B cell (primary cell): ENCODE measurements around the gene SMARCA4. TPM values are rescaled to one million over a fixed set of nuclear protein-coding genes. Genes with fewer than 3 reads are reported as not detected.

Experiments
- ATAC-seq: fragments of 200-7000 bp; cut with Tn5 transposase; one replicate; pipeline ENCODE4 v1.10.0; 2021; ENCODE audit warnings: low read depth, mild to moderate bottlenecking, moderate number of reproducible peaks, moderate library complexity
- CTCF ChIA-PET: fragments of 350-600 bp; sonication (Branson Sonifier 250); formaldehyde crosslinking; loops from one replicate; lab custom pipeline; 2021; ENCODE audit warnings: antibody characterized with exemption, inconsistent platforms; lab: Charles Lee
- POLR2A ChIA-PET: fragments of 350-600 bp; sonication (Branson Sonifier 250); formaldehyde crosslinking; loops from one replicate; lab custom pipeline; 2021; ENCODE audit warnings: antibody characterized with exemption; lab: Charles Lee
- DNase-seq: peaks from one replicate; pipeline ENCODE4 v3.0.0; 2013
- H2AFZ ChIP-seq: 2 replicates; pipeline ENCODE4 v1.6.1; 2012; ENCODE audit warnings: mild to moderate bottlenecking, low read depth, low read length; ENCODE audit not compliant: insufficient read depth, poor library complexity, severe bottlenecking
- H3K27ac ChIP-seq, 2 donors: 1 replicate in 1 of 2; 2 replicates in 1 of 2; pipeline ENCODE4 v1.5.1; 2012 to 2013; ENCODE audit warnings: low read length in 2 of 2, mild to moderate bottlenecking in 2 of 2, moderate library complexity in 1 of 2
- H3K27me3 ChIP-seq, 4 experiments: fragments of 200-600 bp in 1 of 4; sonication (generic) in 1 of 4; replicated peaks in 1 of 4; 1 replicate in 2 of 4; 2 replicates in 2 of 4; pipeline versions ENCODE4 v1.6.1 to v1.7.0; 2013 to 2016; ENCODE audit warnings: low read length in 3 of 4, mild to moderate bottlenecking in 2 of 4, mixed read lengths in 1 of 4, moderate library complexity in 1 of 4; ENCODE audit not compliant: insufficient read depth in 4 of 4, control insufficient read depth in 3 of 4; ENCODE audit errors: control extremely low read depth in 1 of 4
- H3K36me3 ChIP-seq, 2 experiments: replicated peaks in 1 of 2; 1 replicate in 1 of 2; 2 replicates in 1 of 2; pipeline versions ENCODE4 v1.6.1 to v1.7.1; 2013; ENCODE audit warnings: low read length in 1 of 2; ENCODE audit not compliant: insufficient read depth in 2 of 2, control insufficient read depth in 1 of 2; ENCODE audit errors: control extremely low read depth in 1 of 2, extremely low read depth in 1 of 2
- H3K4me1 ChIP-seq, 2 donors: fragments of 200-600 bp in 1 of 2; sonication (generic) in 1 of 2; 1 replicate in 1 of 2; 2 replicates in 1 of 2; pipeline versions ENCODE4 v1.5.1 to v1.6.1; 2013 to 2017; ENCODE audit warnings: low read length in 2 of 2; ENCODE audit not compliant: control insufficient read depth in 2 of 2, insufficient read depth in 2 of 2
- H3K4me2 ChIP-seq: replicated peaks from 2 replicates; pipeline ENCODE3; 2012; ENCODE audit warnings: mild to moderate bottlenecking, low read depth, low read length; ENCODE audit not compliant: poor library complexity, severe bottlenecking
- H3K4me3 ChIP-seq, 5 experiments: fragments of 200-600 bp in 1 of 5; sonication (generic) in 1 of 5; 1 replicate in 3 of 5; 2 replicates in 2 of 5; pipeline versions ENCODE4 v1.5.1 to v1.7.0; 2011 to 2016; ENCODE audit warnings: low read length in 4 of 5, mild to moderate bottlenecking in 4 of 5, low read depth in 2 of 5, control low read depth in 1 of 5, moderate library complexity in 1 of 5; ENCODE audit not compliant: insufficient read depth in 1 of 5; ENCODE audit errors: control extremely low read depth in 1 of 5, extremely low read depth in 1 of 5
- H3K79me2 ChIP-seq: fragments of 200-600 bp; sonication (generic); one replicate; pipeline ENCODE4 v1.6.0; 2016; ENCODE audit warnings: low read length; ENCODE audit not compliant: control insufficient read depth, insufficient read depth
- H3K9ac ChIP-seq: fragments of 200-600 bp; sonication (generic); 2 replicates; pipeline ENCODE4 v1.6.1; 2017; ENCODE audit warnings: mild to moderate bottlenecking, low read length, moderate library complexity
- H3K9me3 ChIP-seq, 3 donors: one replicate each; pipeline versions ENCODE4 v1.6.1 to v1.7.1; 2013; ENCODE audit warnings: low read length in 2 of 3; ENCODE audit not compliant: control insufficient read depth in 2 of 3, insufficient read depth in 1 of 3; ENCODE audit errors: control extremely low read depth in 1 of 3
- H4K20me1 ChIP-seq: 2 replicates; pipeline ENCODE4 v1.6.0; 2012; ENCODE audit warnings: mild to moderate bottlenecking, low read length; ENCODE audit not compliant: insufficient read depth, control insufficient read depth, poor library complexity, severe bottlenecking
- H3K27ac Mint-ChIP-seq: one replicate; pipeline ENCODE4 v1.8.0; 2021; ENCODE audit warnings: mixed read lengths
- H3K27me3 Mint-ChIP-seq: one replicate; pipeline ENCODE4 v1.8.0; 2021; ENCODE audit warnings: mixed read lengths
- H3K4me1 Mint-ChIP-seq: one replicate; pipeline ENCODE4 v1.8.0; 2021; ENCODE audit warnings: mixed read lengths
- H3K4me3 Mint-ChIP-seq: one replicate; pipeline ENCODE4 v1.8.0; 2021; ENCODE audit warnings: mixed read lengths
- H3K9me3 Mint-ChIP-seq: one replicate; pipeline ENCODE4 v1.8.0; 2022; ENCODE audit warnings: mixed read lengths; ENCODE audit not compliant: insufficient read depth
- CTCF ChIP-seq: fragments of 200-600 bp; IDR thresholded peaks from one replicate; pipeline ENCODE4 v1.8.0; 2022; ENCODE audit warnings: antibody characterized with exemption, mild to moderate bottlenecking
- EZH2 ChIP-seq: IDR thresholded peaks from 2 replicates; pipeline ENCODE4 v1.6.1; 2012; ENCODE audit warnings: borderline replicate concordance, low read depth, mild to moderate bottlenecking, moderate library complexity, low read length; ENCODE audit not compliant: insufficient read depth, poor library complexity, severe bottlenecking
- WGBS: methylation state at CpG from one replicate; pipeline ENCODE4 v1.1.5; 2013; ENCODE audit warnings: missing lambda C conversion rate; ENCODE audit not compliant: insufficient coverage; 5-methylcytosine and 5-hydroxymethylcytosine counted together
- intact Hi-C: fragments of 100-400 bp; cut with micrococcal nuclease; formaldehyde crosslinking; loops from one replicate; pipeline ENCODE4 v1.10.0; 2022
- polyA plus RNA-seq: library from polyadenylated mRNA; depleted of rRNA; stranded (reverse); fragments of >200 nt; gene quantifications from 2 replicates; pipeline ENCODE4 v1.2.3, GENCODE V29; 2012
- total RNA-seq, 2 donors: library from RNA; stranded (reverse); fragments of 120-200 nt in 1 of 2; gene quantifications; 1 replicate in 1 of 2; 2 replicates in 1 of 2; pipeline versions ENCODE4 v1.2.3 to v1.2.4, GENCODE V29; 2013 to 2022

SMARCA4 gene
- total and polyA plus RNA-seq, 2 donors (not counting 1 experiment from before 2014, with no cell fraction given): 49.7 to 82.3 TPM

- H3K4me3 Mint-ChIP-seq: no peak overlapping the region
- Histone ChIP-seq H2AFZ (no peak overlapping the region), H3K4me1 (no peaks in the 10 kb centered on the region), H3K27me3 (no peaks in the 10 kb centered on the region), H3K27ac (no peak overlapping the region), H3K4me3 (no peak overlapping the region), H3K4me2 (no peak overlapping the region), H3K36me3 (peaks cover 0 to 26% of the 10 kb centered on the region in 2 experiments), H3K9ac (no peak overlapping the region), H4K20me1 (no peaks in the 10 kb centered on the region), H3K79me2 (no peaks in the 10 kb centered on the region), H3K9me3 (no peaks in the 10 kb centered on the region)
- peaks cover 4% of the 10 kb centered on the region for H3K4me1 Mint-ChIP-seq
- TF ChIP-seq EZH2 (no peak), CTCF (no peak)
- no peak for DNase-seq
- no peak for ATAC-seq
- H3K9me3 Mint-ChIP-seq: no peaks in the 10 kb centered on the region
- POLR2A ChIA-PET: no interaction called here
- no peaks in the 10 kb centered on the region for H3K27me3 Mint-ChIP-seq
- intact Hi-C loops: no loop called here
- WGBS: 94% methylated on average over 18 of the region's 33 CpGs
- CTCF ChIA-PET: interaction anchor here (1.0 kb wide), 1 partner anchor 117 kb away, joined by 3 read pairs; no protein-coding TSS in a partner anchor
- H3K27ac Mint-ChIP-seq: no peak overlapping the region
These were observed 38.8 kb upstream of the SMARCA4 start for GRCh38 chr19:10921910-10922637.

- Histone ChIP-seq H3K79me2 (no peaks in the 10 kb centered on the region), H3K27me3 (no peaks in the 10 kb centered on the region), H3K4me3 (no peak overlapping the region), H3K36me3 (peaks cover 0 to 26% of the 10 kb centered on the region in 2 experiments), H4K20me1 (no peaks in the 10 kb centered on the region), H3K4me2 (no peak overlapping the region), H3K27ac (no peak overlapping the region), H3K9ac (no peak overlapping the region), H3K9me3 (no peaks in the 10 kb centered on the region), H2AFZ (no peak overlapping the region), H3K4me1 (peaks cover 0 to 3% of the 10 kb centered on the region in 2 donors)
- H3K27ac Mint-ChIP-seq: no peak overlapping the region
- H3K4me3 Mint-ChIP-seq: no peak overlapping the region
- ATAC-seq: no peak
- peaks cover 6% of the 10 kb centered on the region for H3K4me1 Mint-ChIP-seq
- DNase-seq: no peak
- 100% methylated on average over 1 of the region's 13 CpGs for WGBS
- POLR2A ChIA-PET: no interaction called here
- CTCF ChIA-PET: no interaction called here
- intact Hi-C loops: no loop called here
- H3K9me3 Mint-ChIP-seq: no peaks in the 10 kb centered on the region
- no peak for TF ChIP-seq EZH2
- TF ChIP-seq CTCF: no peak
- no peaks in the 10 kb centered on the region for H3K27me3 Mint-ChIP-seq
These were observed 38.2 kb upstream of the SMARCA4 start for GRCh38 chr19:10922638-10923014.
